Endothelial cell of umbilical vein (primary cell): ENCODE measurements around the gene LGR4. TPM values are rescaled to one million over a fixed set of nuclear protein-coding genes. Genes with fewer than 3 reads are reported as not detected.
"Not testable (repeated sequence)": the region's sequence is repeated elsewhere in the genome, so short reads cannot be mapped to it uniquely, and the experiment has no call there.

Experiments used
- BruUV-seq: library from RNA; stranded (reverse); fragments of 400-500 nt; replicated peaks from 2 replicates; lab custom pipeline; 2021; lab: Mats Ljungman, UMichigan
- CTCF ChIA-PET: fragments of 300-600, 350-600 bp; sonication (Branson Sonifier 250); formaldehyde crosslinking; loops from one replicate; lab custom pipeline; 2021; ENCODE audit warnings: antibody characterized with exemption, inconsistent platforms; lab: Charles Lee
- POLR2A ChIA-PET: fragments of 300-600, 350-600 bp; sonication (Branson Sonifier 250); formaldehyde crosslinking; loops from one replicate; lab custom pipeline; 2021; ENCODE audit warnings: antibody characterized with exemption, inconsistent platforms; lab: Charles Lee
- DNase-seq: peaks from one replicate; pipeline ENCODE4 v3.0.0-alpha.2; 2011; ENCODE audit warnings: low read depth, low spot score
- FAIRE-seq: peaks from 2 replicates; lab custom pipeline; 2011; peaks lifted over from hg19 to GRCh38; lab: Jason Lieb, UNC
- H2AFZ ChIP-seq: 2 replicates; pipeline ENCODE4 v1.6.0; 2012; ENCODE audit warnings: low read depth, low read length, control low read depth, inconsistent platforms
- H3K27ac ChIP-seq: 2 replicates; pipeline ENCODE4 v1.5.1; 2011; ENCODE audit warnings: low read depth, mild to moderate bottlenecking, control low read depth, low read length, moderate library complexity; ENCODE audit not compliant: insufficient read depth
- H3K27me3 ChIP-seq, 2 experiments: 2 replicates each; pipeline versions ENCODE4 v1.6.0 to v1.6.1; 2011; ENCODE audit warnings: low read length in 2 of 2, mixed read lengths in 1 of 2; ENCODE audit not compliant: control insufficient read depth in 2 of 2, insufficient read depth in 2 of 2
- H3K36me3 ChIP-seq, 2 experiments: 2 replicates in 1 of 2; 3 replicates in 1 of 2; pipeline ENCODE4 v1.5.1; 2011; ENCODE audit warnings: low read length in 2 of 2, mild to moderate bottlenecking in 1 of 2, moderate library complexity in 1 of 2; ENCODE audit not compliant: control insufficient read depth in 2 of 2, insufficient read depth in 2 of 2; ENCODE audit errors: extremely low read depth in 1 of 2
- H3K4me1 ChIP-seq: 3 replicates; pipeline ENCODE4 v1.5.1; 2011; ENCODE audit warnings: mild to moderate bottlenecking, low read length; ENCODE audit not compliant: control insufficient read depth, insufficient read depth; ENCODE audit errors: extremely low read depth
- H3K4me2 ChIP-seq: 2 replicates; pipeline ENCODE4 v1.6.1; 2011; ENCODE audit warnings: low read length, control low read depth, mixed read lengths; ENCODE audit not compliant: insufficient read depth
- H3K4me3 ChIP-seq, 3 experiments: fragments of 200-600 bp in 1 of 3; sonication (generic), shearing (Covaris generic) in 1 of 3; replicated peaks in 1 of 3; 2 replicates each; pipeline ENCODE4 v1.5.1; 2011 to 2016; ENCODE audit warnings: control low read depth in 3 of 3, low read length in 3 of 3, mild to moderate bottlenecking in 2 of 3, inconsistent platforms in 1 of 3, low read depth in 1 of 3, moderate library complexity in 1 of 3; ENCODE audit not compliant: insufficient read depth in 1 of 3
- H3K79me2 ChIP-seq: 2 replicates; pipeline ENCODE4 v1.6.0; 2012; ENCODE audit warnings: low read length, inconsistent platforms; ENCODE audit not compliant: control insufficient read depth, insufficient read depth
- H3K9ac ChIP-seq: replicated peaks from 2 replicates; pipeline ENCODE3; 2011; ENCODE audit warnings: low read length, control low read depth; ENCODE audit not compliant: insufficient read depth; ENCODE audit errors: extremely low read depth
- H3K9me1 ChIP-seq: replicated peaks from 3 replicates; pipeline ENCODE4 v1.6.0; 2011; ENCODE audit warnings: mild to moderate bottlenecking, low read length; ENCODE audit not compliant: control insufficient read depth, insufficient read depth; ENCODE audit errors: extremely low read depth
- H3K9me3 ChIP-seq: replicated peaks from 2 replicates; pipeline ENCODE4 v1.5.1; 2012; ENCODE audit warnings: low read length, inconsistent platforms; ENCODE audit not compliant: control insufficient read depth, insufficient read depth
- H4K20me1 ChIP-seq: replicated peaks from 2 replicates; pipeline ENCODE3; 2011; ENCODE audit warnings: mild to moderate bottlenecking, low read length; ENCODE audit not compliant: control insufficient read depth, insufficient read depth; ENCODE audit errors: extremely low read depth
- dilution Hi-C: fragments of 300-500 bp; cut with MboI; formaldehyde crosslinking; loops from one replicate; pipeline ENCODE4 v1.15.0; 2019; ENCODE audit warnings: low sequenced_read_pairs; ENCODE audit not compliant: extremely low pct_ligation_motif_present
- intact Hi-C: fragments of 100-400 bp; cut with micrococcal nuclease; formaldehyde crosslinking; loops from one replicate; pipeline ENCODE4 v1.10.0; 2022
- polyA plus RNA-seq, 4 experiments: library from polyadenylated mRNA; depleted of rRNA in 3 of 4; stranded (reverse) in 3 of 4; unstranded in 1 of 4; fragments of >200 nt; gene quantifications; 2 replicates each; pipeline versions ENCODE4 v1.2.1 to v1.2.3, GENCODE V29; 2011 to 2012; ENCODE audit warnings: missing spikeins in 1 of 4
- total RNA-seq: library from RNA; stranded (reverse); gene quantifications from 2 replicates; pipeline ENCODE4 v1.2.3, GENCODE V29; 2021
- TF ChIP-seq, protein P1 (sequence below), 2 donors: IDR thresholded peaks; 1 replicate in 1 of 2; 2 replicates in 1 of 2; pipeline ENCODE4 v1.5.1; 2011; ENCODE audit warnings: low read length in 2 of 2, mild to moderate bottlenecking in 2 of 2, moderate library complexity in 2 of 2, control low read depth in 1 of 2, inconsistent platforms in 1 of 2, low read depth in 1 of 2; ENCODE audit not compliant: insufficient read depth in 1 of 2; ENCODE audit errors: extremely low read depth in 1 of 2

LGR4 gene
- total and polyA plus RNA-seq, 2 donors (not counting 3 experiments of a cell fraction or from before 2014, with no cell fraction given) = 1.3 to 3.1 TPM

DNA sequence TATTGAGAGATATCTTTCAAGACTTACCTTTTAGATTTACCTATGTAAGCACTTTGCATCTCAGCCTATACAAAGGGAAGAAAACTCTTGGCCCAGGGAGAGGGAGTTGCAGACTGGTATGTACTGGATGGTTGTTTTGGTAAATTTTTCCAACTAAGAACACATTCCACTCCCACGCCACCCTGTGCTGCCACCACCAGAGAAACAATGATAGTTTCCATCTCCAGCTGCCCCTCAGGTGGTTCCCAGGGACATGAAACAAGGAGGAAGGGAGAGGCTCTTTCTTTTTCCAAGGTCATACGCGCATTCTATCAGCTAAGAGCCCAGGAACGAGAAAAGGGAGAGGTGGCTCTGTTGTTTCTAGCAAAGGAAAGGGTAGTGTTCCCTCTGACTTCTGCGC lies 144.0 kb downstream of the LGR4 start:
- CTCF ChIA-PET = interaction anchor here (1.4 kb wide), 1 partner anchor 32 kb away, joined by 4 read pairs; no protein-coding TSS in a partner anchor
- intact Hi-C loops = no loop called here
- FAIRE-seq = no peak

DNA sequence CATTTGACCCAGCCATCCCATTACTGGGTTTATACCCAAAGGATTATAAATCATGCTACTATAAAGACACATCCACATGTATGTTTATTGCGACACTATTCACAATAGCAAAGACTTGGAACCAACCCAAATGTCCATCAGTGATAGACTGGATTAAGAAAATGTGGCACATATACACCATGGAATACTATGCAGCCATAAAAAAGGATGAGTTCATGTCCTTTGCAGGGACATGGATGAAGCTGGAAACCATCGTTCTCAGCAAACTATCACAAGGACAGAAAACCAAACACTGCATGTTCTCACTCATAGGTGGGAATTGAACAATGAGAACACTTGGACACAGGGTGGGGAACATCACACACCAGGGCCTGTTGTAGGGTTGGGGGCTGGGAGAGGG lies 145.5 kb downstream of the LGR4 start:
- H3K9me3 ChIP-seq, H3K4me3 ChIP-seq, dilution Hi-C loops, H3K9me1 ChIP-seq, H3K36me3 ChIP-seq, intact Hi-C loops, H3K27me3 ChIP-seq, FAIRE-seq, H3K4me1 ChIP-seq, H4K20me1 ChIP-seq, H3K9ac ChIP-seq, H3K79me2 ChIP-seq, H3K4me2 ChIP-seq, POLR2A ChIA-PET, DNase-seq, H2AFZ ChIP-seq, H3K27ac ChIP-seq, BruUV-seq: not testable (repeated sequence)
- CTCF ChIA-PET = interaction anchor here (1.4 kb wide), 1 partner anchor 31 kb away, joined by 4 read pairs; no protein-coding TSS in a partner anchor

More for the DNA sequence above, 144.0 kb downstream of the LGR4 start:
- Histone ChIP-seq H3K4me3 (no peak overlapping the region), H3K4me1 (no peaks in the 10 kb centered on the region), H3K36me3 (no peaks in the 10 kb centered on the region), H3K79me2 (no peaks in the 10 kb centered on the region), H3K27me3 (no peaks in the 10 kb centered on the region), H4K20me1 (no peaks in the 10 kb centered on the region), H3K9me3 (no peaks in the 10 kb centered on the region), H3K9ac (no peak overlapping the region), H3K27ac (no peak overlapping the region), H3K4me2 (no peak overlapping the region), H2AFZ (no peak overlapping the region), H3K9me1 (no peaks in the 10 kb centered on the region)
- no TSS peak for BruUV-seq
- TF ChIP-seq, protein P1, sequence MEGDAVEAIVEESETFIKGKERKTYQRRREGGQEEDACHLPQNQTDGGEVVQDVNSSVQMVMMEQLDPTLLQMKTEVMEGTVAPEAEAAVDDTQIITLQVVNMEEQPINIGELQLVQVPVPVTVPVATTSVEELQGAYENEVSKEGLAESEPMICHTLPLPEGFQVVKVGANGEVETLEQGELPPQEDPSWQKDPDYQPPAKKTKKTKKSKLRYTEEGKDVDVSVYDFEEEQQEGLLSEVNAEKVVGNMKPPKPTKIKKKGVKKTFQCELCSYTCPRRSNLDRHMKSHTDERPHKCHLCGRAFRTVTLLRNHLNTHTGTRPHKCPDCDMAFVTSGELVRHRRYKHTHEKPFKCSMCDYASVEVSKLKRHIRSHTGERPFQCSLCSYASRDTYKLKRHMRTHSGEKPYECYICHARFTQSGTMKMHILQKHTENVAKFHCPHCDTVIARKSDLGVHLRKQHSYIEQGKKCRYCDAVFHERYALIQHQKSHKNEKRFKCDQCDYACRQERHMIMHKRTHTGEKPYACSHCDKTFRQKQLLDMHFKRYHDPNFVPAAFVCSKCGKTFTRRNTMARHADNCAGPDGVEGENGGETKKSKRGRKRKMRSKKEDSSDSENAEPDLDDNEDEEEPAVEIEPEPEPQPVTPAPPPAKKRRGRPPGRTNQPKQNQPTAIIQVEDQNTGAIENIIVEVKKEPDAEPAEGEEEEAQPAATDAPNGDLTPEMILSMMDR (IDR thresholded peaks at IDR 0.05; ENCODE audit: extremely low read depth in 1 of 2, insufficient read depth in 1 of 2, low read depth in 1 of 2, low read length in 2 of 2) = no peak
- POLR2A ChIA-PET = no interaction called here
- dilution Hi-C loops = no loop called here
- no peak for DNase-seq

DNA sequence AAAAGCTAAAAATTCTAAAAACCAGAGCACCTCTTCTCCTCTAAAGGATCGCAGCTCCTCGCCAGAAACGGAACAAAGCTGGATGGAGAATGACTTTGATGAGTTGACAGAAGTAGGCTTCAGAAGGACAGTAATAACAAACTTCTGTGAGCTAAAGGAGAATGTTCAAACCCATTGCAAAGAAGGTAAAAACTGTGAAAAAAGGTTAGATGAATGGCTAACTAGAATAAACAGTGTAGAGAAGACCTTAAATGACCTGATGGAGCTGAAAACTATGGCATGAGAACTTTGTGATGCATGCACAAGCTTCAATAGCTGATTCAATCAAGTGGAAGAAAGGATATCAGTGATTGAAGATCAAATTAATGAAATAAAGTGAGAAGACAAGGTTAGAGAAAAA lies 150.4 kb downstream of the LGR4 start:
- FAIRE-seq, H3K79me2 ChIP-seq, BruUV-seq, DNase-seq, H3K4me1 ChIP-seq, H3K9me3 ChIP-seq, H3K9me1 ChIP-seq, H3K27ac ChIP-seq, H4K20me1 ChIP-seq, H3K9ac ChIP-seq, H3K36me3 ChIP-seq, POLR2A ChIA-PET, dilution Hi-C loops, H3K4me3 ChIP-seq, H2AFZ ChIP-seq, intact Hi-C loops, CTCF ChIA-PET, H3K4me2 ChIP-seq, H3K27me3 ChIP-seq: not testable (repeated sequence)

DNA sequence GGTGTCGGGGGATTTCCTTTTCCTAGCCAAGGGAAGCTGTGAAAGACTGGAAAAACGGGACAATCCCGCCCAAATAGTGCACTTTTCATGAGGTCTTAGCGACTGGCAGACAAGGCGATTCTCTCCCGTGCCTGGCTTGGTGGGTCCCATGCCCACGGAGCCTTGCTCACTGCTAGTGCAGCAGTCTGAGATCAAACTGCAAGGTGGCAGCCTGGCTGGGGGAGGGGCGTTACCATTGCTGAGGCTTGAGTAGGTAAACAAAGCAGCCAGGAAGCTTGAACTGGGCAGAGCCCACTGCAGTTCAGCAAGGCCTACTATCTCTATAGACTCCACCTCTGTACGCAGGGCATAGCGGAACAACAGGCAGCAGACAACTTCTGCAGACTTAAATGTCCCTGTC lies 151.2 kb downstream of the LGR4 start:
- intact Hi-C loops, POLR2A ChIA-PET, H3K4me3 ChIP-seq, H3K4me2 ChIP-seq, dilution Hi-C loops, H3K27me3 ChIP-seq, H4K20me1 ChIP-seq, BruUV-seq, H3K79me2 ChIP-seq, H3K9me1 ChIP-seq, CTCF ChIA-PET, H3K27ac ChIP-seq, DNase-seq, H3K4me1 ChIP-seq, H3K9ac ChIP-seq, H3K36me3 ChIP-seq, H2AFZ ChIP-seq, H3K9me3 ChIP-seq, FAIRE-seq: not testable (repeated sequence)
